Measurements from ENCODE around the gene SH2D2A. TPM values are rescaled to one million over a fixed set of nuclear protein-coding genes. Genes with fewer than 3 reads are reported as not detected.

Gene SH2D2A
- total and polyA plus RNA-seq, 3 donors from 2014 or later, result 1.3 to 3.1 TPM; not detected in 1

- Histone ChIP-seq H3K4me1 (peaks cover 36% of the 10 kb centered on the region), H3K9me3 (no peaks in the 10 kb centered on the region), H3K27me3 (no peaks in the 10 kb centered on the region), H3K4me3 (no peak overlapping the region), H3K27ac (no peak overlapping the region), H3K36me3 (ENCODE audit: low read depth, missing control alignments) (no peaks in the 10 kb centered on the region)
- WGBS, 2 donors, result 57 to 78% methylated on average over 1 to 3 of the region's 3 CpGs
- intact Hi-C loops (cut with DNase I; ENCODE audit: low total_unique reads), result no loop called here
- TF ChIP-seq CTCF (IDR thresholded peaks at IDR 0.05), result no peak
- no peak for TF ChIP-seq POLR2A (IDR thresholded peaks at IDR 0.05)
- DNase-seq, result no peak
These were observed 40.9 kb upstream of the SH2D2A start for GRCh38 chr1:156857532-156857931.

GRCh38 chr1:156856282-156856785 is 39.7 kb upstream of the SH2D2A start:
- Histone ChIP-seq H3K36me3 (ENCODE audit: low read depth, missing control alignments) (no peaks in the 10 kb centered on the region), H3K4me3 (no peak overlapping the region), H3K27ac (no peak overlapping the region), H3K4me1 (peaks cover 32% of the 10 kb centered on the region), H3K9me3 (no peaks in the 10 kb centered on the region), H3K27me3 (no peaks in the 10 kb centered on the region)
- DNase-seq, result no peak
- intact Hi-C loops (cut with DNase I; ENCODE audit: low total_unique reads), result no loop called here
- TF ChIP-seq CTCF (IDR thresholded peaks at IDR 0.05) (no peak), POLR2A (IDR thresholded peaks at IDR 0.05) (no peak)
- WGBS, 2 donors, result 86 to 90% methylated on average over 3 of the region's 3 CpGs

DNA sequence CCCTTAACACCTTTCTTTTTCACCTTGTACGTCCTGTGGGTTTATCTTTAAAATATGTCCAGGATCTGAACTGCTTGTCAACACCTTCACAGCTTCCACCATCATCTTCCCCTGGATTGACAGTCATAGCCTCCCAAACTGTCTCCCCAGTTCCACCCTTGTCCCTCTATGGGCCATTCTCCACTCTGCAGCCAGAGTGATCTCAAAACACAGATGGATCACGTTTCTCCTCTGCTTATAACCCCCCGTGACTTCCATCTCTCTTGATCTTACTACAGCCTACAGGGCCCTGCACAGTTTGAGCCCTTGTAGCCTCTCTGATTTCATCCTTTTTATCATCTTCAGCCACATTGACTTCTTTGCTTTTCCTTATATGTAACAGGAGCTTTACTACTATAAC is 38.0 kb upstream of the SH2D2A start:
- Histone ChIP-seq H3K9me3 (no peaks in the 10 kb centered on the region), H3K4me3 (no peak overlapping the region), H3K36me3 (ENCODE audit: low read depth, missing control alignments) (no peaks in the 10 kb centered on the region), H3K4me1 (peaks cover 18% of the 10 kb centered on the region), H3K27ac (no peak overlapping the region), H3K27me3 (no peaks in the 10 kb centered on the region)
- no peak for DNase-seq
- WGBS, 2 donors, result 75 to 79% methylated on average over 3 of the region's 3 CpGs
- TF ChIP-seq CTCF (IDR thresholded peaks at IDR 0.05) (no peak), POLR2A (IDR thresholded peaks at IDR 0.05) (no peak)
- intact Hi-C loops (cut with DNase I; ENCODE audit: low total_unique reads), result no loop called here

- H3K9me3 ChIP-seq, result no peaks in the 10 kb centered on the region
- TF ChIP-seq POLR2A (IDR thresholded peaks at IDR 0.05) (no peak), CTCF (IDR thresholded peaks at IDR 0.05) (no peak)
- WGBS, 2 donors, result 96% methylated on average over 19 of the region's 19 CpGs; no CpG with 5 or more reads in 1 of the 2 donors
- peaks cover 16% of the 10 kb centered on the region for H3K4me1 ChIP-seq
- no peak for DNase-seq
- H3K27ac ChIP-seq, result no peak overlapping the region
- H3K36me3 ChIP-seq (ENCODE audit: low read depth, missing control alignments), result no peaks in the 10 kb centered on the region
- no peak overlapping the region for H3K4me3 ChIP-seq
- intact Hi-C loops (cut with DNase I; ENCODE audit: low total_unique reads), result no loop called here
- H3K27me3 ChIP-seq, result no peaks in the 10 kb centered on the region
These were observed 37.1 kb upstream of the SH2D2A start for GRCh38 chr1:156853761-156854160.

- Histone ChIP-seq H3K27ac (no peak overlapping the region), H3K4me1 (peaks cover 12% of the 10 kb centered on the region), H3K9me3 (no peaks in the 10 kb centered on the region), H3K36me3 (ENCODE audit: low read depth, missing control alignments) (no peaks in the 10 kb centered on the region), H3K27me3 (no peaks in the 10 kb centered on the region), H3K4me3 (no peak overlapping the region)
- DNase-seq, result peak; percentile 94
- WGBS, 2 donors, result 37% methylated on average over 9 of the region's 9 CpGs; no CpG with 5 or more reads in 1 of the 2 donors
- TF ChIP-seq CTCF (IDR thresholded peaks at IDR 0.05) (no peak), POLR2A (IDR thresholded peaks at IDR 0.05) (no peak)
- intact Hi-C loops (cut with DNase I; ENCODE audit: low total_unique reads), result no loop called here
These were observed 35.8 kb upstream of the SH2D2A start for GRCh38 chr1:156852418-156852874.
